ENCODE measurements around the gene HAO2. TPM values are rescaled to one million over a fixed set of nuclear protein-coding genes. Genes with fewer than 3 reads are reported as not detected.

HAO2 gene
- total RNA-seq = not detected

DNA sequence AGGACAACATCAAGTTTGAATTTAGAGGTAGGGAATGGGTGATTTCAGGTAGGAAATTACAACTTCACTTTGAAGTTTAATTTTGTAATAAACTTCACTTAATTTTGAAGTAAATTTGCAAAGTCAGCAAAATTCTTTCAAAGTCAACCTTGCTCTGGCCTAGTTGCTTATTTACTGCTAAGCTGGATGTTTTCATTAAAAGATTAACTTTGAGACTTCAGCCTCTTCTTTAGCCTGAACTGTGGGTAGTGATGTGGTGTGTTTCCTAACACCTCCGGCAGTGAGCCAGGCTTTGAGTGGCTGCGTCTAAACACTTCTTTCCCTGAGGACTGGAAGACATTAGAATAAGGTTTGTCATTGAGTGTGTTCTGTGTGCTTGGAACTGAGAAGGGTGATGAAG lies at the start of gene HAO2:
TSS of gene HAO2 (plus strand) at position 232 of the 400 bp plus-strand sequence. CDS start 12,301 bp downstream, outside the sequence.

DNA sequence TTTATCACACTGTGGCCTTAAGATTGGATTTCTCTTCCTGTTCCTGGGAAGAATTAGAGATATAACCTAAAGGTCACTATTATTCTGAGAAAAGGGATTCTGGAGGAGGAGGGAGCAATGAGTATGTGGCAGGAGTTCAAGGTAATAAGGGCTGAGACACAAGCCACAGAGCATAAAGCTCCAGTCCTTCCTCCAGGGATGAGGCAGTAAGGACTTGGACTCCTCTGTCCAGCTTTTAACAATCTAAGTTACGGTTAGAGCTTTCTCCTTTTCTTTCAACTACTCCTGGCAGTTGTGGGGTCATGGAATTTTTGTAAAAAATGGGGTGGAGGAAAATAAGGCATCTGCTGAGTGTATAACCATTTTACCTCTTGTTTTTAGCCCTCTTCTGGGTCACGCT lies 46.4 kb downstream of the HAO2 start, which contains the start of gene HSD3B2:
TSS of gene HSD3B2 (plus strand) at position 201 of the 400 bp plus-strand sequence. CDS start 270 bp downstream, outside the sequence.

Small RNA genes lying within 50 kb of the gene (small RNA-seq; reads per million reads assigned to genes)
- not detected for gene RNU1-75P

Other genes with a start within 250 kb of the HAO2 start
- gene WARS2, start 228.1 kb upstream of the HAO2 start, total RNA-seq = 15.7 TPM
- gene HSD3B2, start 46.4 kb downstream of the HAO2 start, total RNA-seq = not detected
- not detected for gene HSD3B1, start 138.4 kb downstream of the HAO2 start, total RNA-seq